Measurements from ENCODE around the gene ANKH. TPM values are rescaled to one million over a fixed set of nuclear protein-coding genes. Genes with fewer than 3 reads are reported as not detected.
A peak's percentile ranks its signal among the peaks of the same experiment; 100 is the strongest.

Gene ANKH
- polyA plus RNA-seq, 3 donors = 2.4 to 6.3 (median 3.1) TPM

DNA sequence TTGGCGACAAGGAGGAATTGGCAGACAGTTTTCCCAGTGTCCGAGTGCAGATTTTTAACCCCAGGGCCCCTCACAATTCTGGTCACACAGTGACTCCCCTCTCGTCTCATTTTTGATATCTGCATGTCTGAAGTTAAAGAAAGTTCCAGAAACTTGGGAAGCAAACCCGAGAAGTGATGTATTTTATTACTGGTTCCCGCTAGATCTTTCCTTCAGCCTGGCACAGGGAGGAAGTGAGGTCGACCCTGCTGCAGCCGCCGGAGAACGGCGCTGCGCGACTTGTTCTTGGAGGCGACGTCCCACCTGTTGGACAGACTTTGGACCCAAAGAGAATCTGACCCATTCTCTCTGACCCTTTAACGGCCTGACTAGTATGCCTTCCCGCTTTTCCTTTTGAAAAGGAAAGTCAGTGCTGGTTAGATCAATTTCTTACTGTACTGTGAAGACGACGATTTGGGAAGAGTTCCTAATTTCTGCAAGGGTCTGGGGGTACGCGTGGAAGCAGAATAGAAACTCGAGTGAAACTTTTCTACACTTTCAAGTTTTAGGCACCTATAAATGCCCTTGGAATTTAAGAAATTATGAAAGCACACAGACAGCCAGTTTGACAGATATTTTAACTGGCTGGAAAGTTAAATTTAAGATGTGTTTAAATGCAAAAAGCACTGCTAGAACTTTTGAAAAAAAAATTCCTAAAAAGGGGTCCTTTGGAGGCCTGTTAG is 206.3 kb downstream of the ANKH start:
- H3K4me2 ChIP-seq (replicated peaks; ENCODE audit: extremely low read depth, low read length, poor library complexity, severe bottlenecking) = peak overlapping the region; percentile 79
- Mint-ChIP-seq H3K4me3 (peak overlapping the region; percentile 91 to 96), H3K4me1 (peaks cover 52% of the 10 kb centered on the region), H3K27ac (peak overlapping the region; percentile 89 to 95 (median 92)), H3K36me3 (peaks cover 10 to 21% of the 10 kb centered on the region in 2 donors), H3K9me3 (no peaks in the 10 kb centered on the region), H3K27me3 (ENCODE audit: low read depth in 3 of 3) (peaks cover 0 to 2% (median 0%) of the 10 kb centered on the region in 3 donors)
- H3K9me3 ChIP-seq (replicated peaks in 1 of 2; ENCODE audit: control insufficient read depth in 1 of 2, insufficient read depth in 1 of 2, low read length in 2 of 2) = no peaks in the 10 kb centered on the region
- TF ChIP-seq CTCF (IDR thresholded peaks at IDR 0.05) = no peak
- H3K4me1 ChIP-seq (ENCODE audit: control insufficient read depth in 1 of 2, insufficient read depth in 2 of 2, low read length in 2 of 2) = peaks cover 28 to 37% of the 10 kb centered on the region in 2 donors
- H3K79me2 ChIP-seq (ENCODE audit: insufficient read depth, low read length) = peaks cover 55% of the 10 kb centered on the region
- DNase-seq = peak in 2 of 3 donors; percentile 28 to 31
- H3K36me3 ChIP-seq (replicated peaks in 1 of 2; ENCODE audit: control insufficient read depth in 1 of 2, insufficient read depth in 2 of 2, low read length in 2 of 2) = peaks cover 4 to 15% of the 10 kb centered on the region in 2 donors
- H3K4me3 ChIP-seq (replicated peaks in 1 of 3; ENCODE audit: low read depth in 2 of 3, low read length in 3 of 3) = peak overlapping the region; percentile 51 to 85 (median 74)
- H2AFZ ChIP-seq (ENCODE audit: insufficient read depth, low read depth, low read length, poor library complexity, severe bottlenecking) = peak overlapping the region; percentile 96
- intact Hi-C loops (cut with micrococcal nuclease) = loop anchor here in 1 of 2 donors (10.0 kb wide), 1 partner anchor 80 kb away; the partner anchor contains the start of gene OTULINL
- peaks cover 53% of the 10 kb centered on the region for H4K20me1 ChIP-seq (ENCODE audit: insufficient read depth, low read length)
- H3K27me3 ChIP-seq (ENCODE audit: control insufficient read depth in 2 of 2, insufficient read depth in 2 of 2, low read length in 2 of 2) = no peaks in the 10 kb centered on the region
- WGBS (ENCODE audit: insufficient coverage) = 0% methylated on average over 9 of the region's 21 CpGs
- H3K27ac ChIP-seq (ENCODE audit: low read depth in 1 of 2, low read length in 2 of 2) = peak overlapping the region; percentile 71 to 90
- H3K9ac ChIP-seq (ENCODE audit: insufficient read depth, low read length, poor library complexity, severe bottlenecking) = peak overlapping the region; percentile 78

- H4K20me1 ChIP-seq (ENCODE audit: insufficient read depth, low read length) = peaks cover 45% of the 10 kb centered on the region
- H3K27ac ChIP-seq (ENCODE audit: low read depth in 1 of 2, low read length in 2 of 2) = peak within 1 kb of the TSS; percentile 71 to 90
- no peaks in the 10 kb centered on the region for H3K9me3 Mint-ChIP-seq
- H3K4me3 ChIP-seq (replicated peaks in 1 of 3; ENCODE audit: low read depth in 2 of 3, low read length in 3 of 3) = peak within 1 kb of the TSS; percentile 51 to 85 (median 74)
- under 1% methylated on average over 111 of the region's 115 CpGs for WGBS (ENCODE audit: insufficient coverage)
- H3K4me3 Mint-ChIP-seq = peak within 1 kb of the TSS; percentile 91 to 96
- H3K27ac Mint-ChIP-seq = peak within 1 kb of the TSS; percentile 92 to 97 (median 96)
- H3K4me1 ChIP-seq (ENCODE audit: control insufficient read depth in 1 of 2, insufficient read depth in 2 of 2, low read length in 2 of 2) = peaks cover 28 to 37% of the 10 kb centered on the region in 2 donors
- intact Hi-C loops (cut with micrococcal nuclease) = loop anchor here (5.0 to 10.0 kb wide), 2 partner anchors 80 to 82 kb away; partner anchors contain the start of gene OTULINL (in 2 of the 2)
- peaks cover 47% of the 10 kb centered on the region for H3K79me2 ChIP-seq (ENCODE audit: insufficient read depth, low read length)
- H3K9ac ChIP-seq (ENCODE audit: insufficient read depth, low read length, poor library complexity, severe bottlenecking) = peak within 1 kb of the TSS; percentile 78
- peak within 1 kb of the TSS; percentile 79 for H3K4me2 ChIP-seq (replicated peaks; ENCODE audit: extremely low read depth, low read length, poor library complexity, severe bottlenecking)
- no peaks in the 10 kb centered on the region for H3K9me3 ChIP-seq (replicated peaks in 1 of 2; ENCODE audit: control insufficient read depth in 1 of 2, insufficient read depth in 1 of 2, low read length in 2 of 2)
- H2AFZ ChIP-seq (ENCODE audit: insufficient read depth, low read depth, low read length, poor library complexity, severe bottlenecking) = peak within 1 kb of the TSS; percentile 96
- peak; percentile 94 to 96 (median 96) for DNase-seq
- H3K36me3 Mint-ChIP-seq = peaks cover 10 to 21% of the 10 kb centered on the region in 2 donors
- H3K4me1 Mint-ChIP-seq = peaks cover 49% of the 10 kb centered on the region
- peaks cover 0 to 2% (median 0%) of the 10 kb centered on the region in 3 donors for H3K27me3 Mint-ChIP-seq (ENCODE audit: low read depth in 3 of 3)
- no peaks in the 10 kb centered on the region for H3K27me3 ChIP-seq (ENCODE audit: control insufficient read depth in 2 of 2, insufficient read depth in 2 of 2, low read length in 2 of 2)
- TF ChIP-seq CTCF (IDR thresholded peaks at IDR 0.05) = no peak
- H3K36me3 ChIP-seq (replicated peaks in 1 of 2; ENCODE audit: control insufficient read depth in 1 of 2, insufficient read depth in 2 of 2, low read length in 2 of 2) = peaks cover 4 to 15% of the 10 kb centered on the region in 2 donors
Observed at GRCh38 chr5:14664270-14665100, 207.1 kb downstream of the ANKH start, which contains the start of gene OTULIN. OTULIN (plus strand) TSS chr5:14664718; CDS start chr5:14664826, 108 bp downstream.
